Choroid plexus epithelial cell (primary cell): Measurements from ENCODE around the gene MIER1.

ENCODE experiments used
- DNase-seq: peaks from one replicate; pipeline ENCODE4 v3.0.0-alpha.2; 2010; ENCODE audit warnings: low read depth
- H3K4me3 ChIP-seq: 2 replicates; pipeline ENCODE4 v1.5.1; 2011; ENCODE audit warnings: low read depth, mild to moderate bottlenecking, control low read depth, low read length, moderate library complexity
- CTCF ChIP-seq: conservative IDR thresholded peaks from 2 replicates; pipeline ENCODE4 v1.5.1; 2011; ENCODE audit warnings: low read depth, mild to moderate bottlenecking, control low read depth, inconsistent platforms, low read length, moderate library complexity

MIER1 gene

DNA sequence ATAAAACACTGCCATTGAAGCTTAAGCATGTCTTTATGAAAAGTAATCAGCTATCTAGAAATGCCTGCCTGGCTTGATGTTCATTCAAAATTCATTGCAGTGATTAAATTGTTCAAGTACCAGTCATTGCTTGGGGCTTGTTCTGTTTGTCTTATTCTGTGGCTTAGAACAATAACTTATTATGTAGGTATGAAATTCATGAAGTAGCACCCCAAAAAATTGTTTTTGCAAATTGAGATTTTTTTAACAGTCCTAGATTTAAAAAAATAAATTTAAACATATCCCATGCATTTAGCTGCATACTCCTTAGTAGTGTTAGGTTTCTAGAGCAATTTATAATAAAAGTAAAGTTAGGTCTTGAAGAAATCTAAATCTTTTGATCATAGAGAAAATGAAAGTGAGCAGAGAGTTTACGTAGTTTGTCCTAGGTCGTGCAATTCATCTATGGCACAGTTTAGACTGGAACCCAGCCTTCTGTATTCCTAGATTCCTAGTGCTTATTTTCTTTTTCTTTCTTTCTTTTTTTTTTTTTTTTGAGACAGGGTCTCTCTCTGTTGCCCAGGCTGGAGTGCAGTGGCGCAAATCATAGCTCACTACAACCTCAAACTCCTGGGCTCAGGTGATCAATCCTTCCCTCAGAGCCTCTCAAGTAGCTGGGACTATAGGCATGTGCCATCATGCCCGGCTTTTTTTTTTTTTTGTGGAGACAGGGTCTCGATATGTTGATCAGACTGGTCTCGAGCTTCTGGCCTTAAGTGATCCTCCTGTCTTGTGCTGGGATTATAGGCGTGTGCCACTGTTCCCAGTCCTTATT is 9.3 kb downstream of the MIER1 start:
- no peak overlapping the region for H3K4me3 ChIP-seq
- no peak for TF ChIP-seq CTCF
- DNase-seq: no peak

GRCh38 chr1:66937529-66938234 is 12.9 kb downstream of the MIER1 start:
- TF ChIP-seq CTCF: no peak
- H3K4me3 ChIP-seq: no peak overlapping the region
- no peak for DNase-seq

DNA sequence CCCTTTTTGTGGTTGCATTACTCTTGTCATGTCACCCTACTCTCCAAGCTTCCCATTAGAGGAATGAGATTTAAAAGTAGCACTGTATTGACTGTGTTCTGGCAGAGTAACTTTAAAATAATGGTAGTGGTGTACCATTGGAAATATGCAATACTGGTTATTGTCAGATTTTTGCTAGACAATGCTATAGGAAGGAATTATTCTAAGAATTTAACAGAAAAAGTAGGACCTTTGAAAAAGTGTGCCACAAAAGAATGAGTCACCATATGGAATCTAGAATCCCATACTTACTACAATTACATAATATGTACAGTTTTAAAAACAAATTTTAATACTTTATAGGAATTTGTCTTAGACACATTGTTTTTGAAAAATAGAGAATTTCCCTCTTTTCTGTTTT is 13.8 kb downstream of the MIER1 start:
- no peak overlapping the region for H3K4me3 ChIP-seq
- peak; percentile 55 for DNase-seq
- no peak for TF ChIP-seq CTCF

GRCh38 chr1:66940981-66941380 is 16.2 kb downstream of the MIER1 start:
- no peak overlapping the region for H3K4me3 ChIP-seq
- TF ChIP-seq CTCF: no peak
- DNase-seq: peak; percentile 60

- TF ChIP-seq CTCF: no peak
- peak; percentile 54 for DNase-seq
Measured at GRCh38 chr1:66943361-66943969, 18.7 kb downstream of the MIER1 start.

DNA sequence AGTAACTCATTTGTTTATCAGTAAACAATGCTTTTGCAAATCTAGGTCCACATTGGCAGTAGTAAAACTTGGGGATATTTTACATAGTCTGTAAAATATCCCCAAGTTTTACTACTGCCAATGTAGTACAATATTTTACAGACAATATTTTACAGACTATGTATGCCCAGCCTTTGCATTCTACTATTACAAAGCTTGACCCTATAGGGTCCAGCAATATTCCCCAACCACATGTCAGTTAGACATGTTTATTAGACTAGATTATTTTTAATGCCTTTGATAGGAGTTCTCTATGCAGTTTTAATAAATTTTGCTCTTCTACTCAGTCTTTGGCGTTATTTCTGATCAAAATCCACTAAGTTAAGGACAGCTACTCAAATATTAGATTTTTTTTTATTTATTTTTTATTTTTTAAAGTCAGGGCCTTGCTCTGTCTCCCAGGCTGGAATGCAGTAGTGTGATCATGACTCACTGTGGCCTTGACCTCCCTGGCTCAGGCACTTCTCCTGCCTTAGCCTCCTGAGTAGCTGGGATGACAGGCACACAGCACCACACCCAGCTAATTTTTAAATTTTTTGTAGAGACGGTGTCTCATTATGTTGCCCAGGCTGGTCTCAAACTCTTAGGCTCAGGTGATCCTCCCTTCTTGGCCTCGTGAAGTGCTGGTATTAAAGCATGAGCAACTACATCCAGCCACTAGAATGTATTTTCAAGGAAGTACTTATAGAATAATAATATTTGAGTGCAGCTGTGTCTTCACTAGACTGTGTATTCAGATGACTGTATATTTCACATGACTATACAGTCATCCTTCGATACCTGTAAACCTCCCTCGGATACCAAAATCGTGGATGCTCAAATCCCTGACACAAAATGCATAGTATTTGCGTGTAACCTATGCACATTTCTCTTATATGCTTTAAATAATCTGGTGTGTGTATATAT is 19.8 kb downstream of the MIER1 start:
- TF ChIP-seq CTCF: no peak
- DNase-seq: peak; percentile 94
- H3K4me3 ChIP-seq: no peak overlapping the region

More at GRCh38 chr1:66943361-66943969, 18.7 kb downstream of the MIER1 start:
- H3K4me3 ChIP-seq: no peak overlapping the region
